ENCODE results near the gene TMEM131.

- TF ChIP-seq CTCF (IDR thresholded peaks at IDR 0.05) (no peak), EZH2 (IDR thresholded peaks at IDR 0.05) (no peak)
These were observed 287.1 kb downstream of the TMEM131 start for GRCh38 chr2:97708608-97709007.
